Neutrophil (primary cell): ENCODE data around the gene MPHOSPH8.

ENCODE experiments used
- H3K27ac ChIP-seq: fragments of 200-600 bp; sonication (generic); 2 replicates; pipeline ENCODE4 v1.5.1; 2016; ENCODE audit warnings: mild to moderate bottlenecking, moderate library complexity
- H3K27me3 ChIP-seq: fragments of 200-600 bp; sonication (generic); 2 replicates; pipeline ENCODE4 v1.6.0; 2016; ENCODE audit warnings: mild to moderate bottlenecking
- H3K36me3 ChIP-seq: fragments of 200-600 bp; sonication (generic); 2 replicates; pipeline ENCODE4 v1.5.1; 2017
- H3K4me1 ChIP-seq, 2 experiments: fragments of 200-600 bp in 1 of 2; sonication (generic) in 1 of 2; 1 replicate in 1 of 2; 2 replicates in 1 of 2; pipeline versions ENCODE4 v1.5.1 to v1.6.1; 2013 to 2016; ENCODE audit warnings: low read depth in 1 of 2, low read length in 1 of 2, mild to moderate bottlenecking in 1 of 2, moderate library complexity in 1 of 2; ENCODE audit not compliant: control insufficient read depth in 1 of 2, insufficient read depth in 1 of 2
- H3K4me3 ChIP-seq, 2 experiments: fragments of 200-600 bp in 1 of 2; sonication (generic) in 1 of 2; 1 replicate in 1 of 2; 2 replicates in 1 of 2; pipeline ENCODE4 v1.5.1; 2013 to 2016; ENCODE audit warnings: low read depth in 1 of 2, low read length in 1 of 2, mild to moderate bottlenecking in 1 of 2, moderate library complexity in 1 of 2
- H3K9me3 ChIP-seq: fragments of 200-600 bp; sonication (generic); 2 replicates; pipeline ENCODE4 v1.5.1; 2016
- TF ChIP-seq, protein P1 (sequence below): fragments of 200-600 bp; sonication (generic); IDR thresholded peaks from 2 replicates; pipeline ENCODE4 v1.5.1; 2016; ENCODE audit warnings: antibody characterized with exemption

Gene MPHOSPH8

DNA sequence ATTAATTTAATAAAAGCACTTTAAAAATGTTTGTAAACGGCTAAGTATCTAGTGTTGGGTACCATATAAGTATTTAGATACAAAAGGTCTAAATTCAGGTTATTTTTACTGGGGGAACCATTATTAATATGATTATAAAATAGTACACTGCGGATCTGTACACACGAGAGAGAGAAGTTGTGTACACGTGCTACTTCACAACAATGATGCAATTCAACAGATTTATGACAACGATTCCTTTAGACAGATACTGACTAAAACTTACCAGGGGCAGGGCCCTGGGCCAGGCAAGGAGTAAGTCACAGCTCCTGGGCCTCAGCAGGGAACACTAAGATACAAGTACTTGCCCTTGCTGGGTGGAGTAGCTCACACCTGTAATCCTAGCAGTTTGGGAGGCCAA lies 43.0 kb upstream of the MPHOSPH8 start:
- no peak overlapping the region for H3K27ac ChIP-seq
- peaks cover 0 to 9% of the 10 kb centered on the region in 2 experiments for H3K4me1 ChIP-seq
- TF ChIP-seq, protein P1, sequence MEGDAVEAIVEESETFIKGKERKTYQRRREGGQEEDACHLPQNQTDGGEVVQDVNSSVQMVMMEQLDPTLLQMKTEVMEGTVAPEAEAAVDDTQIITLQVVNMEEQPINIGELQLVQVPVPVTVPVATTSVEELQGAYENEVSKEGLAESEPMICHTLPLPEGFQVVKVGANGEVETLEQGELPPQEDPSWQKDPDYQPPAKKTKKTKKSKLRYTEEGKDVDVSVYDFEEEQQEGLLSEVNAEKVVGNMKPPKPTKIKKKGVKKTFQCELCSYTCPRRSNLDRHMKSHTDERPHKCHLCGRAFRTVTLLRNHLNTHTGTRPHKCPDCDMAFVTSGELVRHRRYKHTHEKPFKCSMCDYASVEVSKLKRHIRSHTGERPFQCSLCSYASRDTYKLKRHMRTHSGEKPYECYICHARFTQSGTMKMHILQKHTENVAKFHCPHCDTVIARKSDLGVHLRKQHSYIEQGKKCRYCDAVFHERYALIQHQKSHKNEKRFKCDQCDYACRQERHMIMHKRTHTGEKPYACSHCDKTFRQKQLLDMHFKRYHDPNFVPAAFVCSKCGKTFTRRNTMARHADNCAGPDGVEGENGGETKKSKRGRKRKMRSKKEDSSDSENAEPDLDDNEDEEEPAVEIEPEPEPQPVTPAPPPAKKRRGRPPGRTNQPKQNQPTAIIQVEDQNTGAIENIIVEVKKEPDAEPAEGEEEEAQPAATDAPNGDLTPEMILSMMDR: no peak
- H3K27me3 ChIP-seq: peaks cover 27% of the 10 kb centered on the region
- no peak overlapping the region for H3K4me3 ChIP-seq
- H3K36me3 ChIP-seq: no peaks in the 10 kb centered on the region
- H3K9me3 ChIP-seq: no peaks in the 10 kb centered on the region

DNA sequence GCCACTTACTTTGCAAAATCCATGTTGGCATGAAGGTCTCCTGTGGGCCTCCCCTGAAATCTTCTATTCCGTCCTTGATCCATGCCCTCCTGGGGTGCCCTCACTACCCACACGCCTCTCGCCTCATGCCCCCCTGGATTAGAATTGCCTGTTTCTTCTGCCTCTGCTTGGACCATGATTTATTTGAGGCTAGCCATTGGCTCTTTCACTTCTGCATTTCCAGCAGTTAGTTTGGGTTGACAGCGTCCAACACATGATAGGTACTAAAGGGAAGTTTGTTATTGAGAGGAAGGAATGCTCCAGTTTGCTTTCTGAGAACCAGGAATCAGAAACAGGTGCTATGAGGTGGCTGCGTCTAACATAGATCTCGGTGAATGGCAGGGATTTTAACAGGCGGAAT lies 41.6 kb upstream of the MPHOSPH8 start:
- Histone ChIP-seq H3K4me1 (peaks cover 0 to 6% of the 10 kb centered on the region in 2 experiments), H3K9me3 (no peaks in the 10 kb centered on the region), H3K27ac (no peak overlapping the region), H3K4me3 (no peak overlapping the region), H3K27me3 (peaks cover 27% of the 10 kb centered on the region), H3K36me3 (no peaks in the 10 kb centered on the region)
- TF ChIP-seq, protein P1: no peak

DNA sequence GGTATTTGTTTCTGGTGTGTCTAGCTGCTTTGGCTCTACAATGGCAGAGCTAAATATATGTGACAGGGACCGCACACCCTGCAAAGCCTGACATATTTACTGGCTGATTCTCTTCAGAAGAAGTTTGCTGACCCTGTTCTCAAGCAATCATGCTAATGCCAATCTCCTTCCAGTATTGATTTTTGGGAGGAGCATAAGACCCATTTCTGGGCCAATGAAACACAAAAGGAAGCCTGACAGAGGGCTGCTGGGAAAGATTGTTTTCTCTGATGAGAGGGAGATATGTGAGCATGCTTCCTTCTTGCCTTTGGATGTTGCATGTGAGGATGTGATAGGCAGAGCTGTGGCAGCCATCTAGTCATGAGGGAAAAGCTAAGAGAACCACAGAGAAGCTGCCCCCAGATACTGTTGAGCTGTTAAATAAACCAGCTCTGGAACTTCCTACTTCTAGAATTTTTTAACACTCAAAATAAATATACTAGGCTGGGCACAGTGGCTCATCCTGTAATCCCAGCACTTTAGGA lies 40.7 kb upstream of the MPHOSPH8 start:
- Histone ChIP-seq H3K9me3 (no peaks in the 10 kb centered on the region), H3K27me3 (peaks cover 31% of the 10 kb centered on the region), H3K27ac (no peak overlapping the region), H3K36me3 (no peaks in the 10 kb centered on the region), H3K4me3 (no peak overlapping the region), H3K4me1 (no peaks in the 10 kb centered on the region)
- TF ChIP-seq, protein P1: no peak

DNA sequence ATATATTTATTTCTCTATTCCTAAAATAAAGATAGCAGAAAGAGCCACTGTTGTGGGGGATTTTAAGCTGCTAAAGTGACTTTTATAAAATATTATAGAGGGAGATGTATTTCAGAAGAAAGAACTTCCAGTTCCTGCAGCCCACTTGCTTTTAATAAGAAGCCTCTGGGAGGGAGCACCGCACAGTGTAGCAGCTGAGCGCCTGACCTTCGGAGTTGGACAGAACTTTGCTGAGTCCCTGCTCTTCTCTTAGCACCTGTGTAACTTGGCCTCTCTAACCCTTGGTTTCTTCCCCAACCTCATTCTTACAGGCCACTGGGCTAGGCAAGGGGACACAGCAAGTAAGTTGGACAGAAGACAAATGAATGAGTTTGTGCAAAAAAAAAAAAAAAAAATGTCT lies 37.4 kb upstream of the MPHOSPH8 start:
- Histone ChIP-seq H3K4me3 (no peak overlapping the region), H3K9me3 (no peaks in the 10 kb centered on the region), H3K27ac (no peak overlapping the region), H3K4me1 (no peaks in the 10 kb centered on the region), H3K27me3 (peaks cover 48% of the 10 kb centered on the region), H3K36me3 (no peaks in the 10 kb centered on the region)
- TF ChIP-seq, protein P1: no peak

DNA sequence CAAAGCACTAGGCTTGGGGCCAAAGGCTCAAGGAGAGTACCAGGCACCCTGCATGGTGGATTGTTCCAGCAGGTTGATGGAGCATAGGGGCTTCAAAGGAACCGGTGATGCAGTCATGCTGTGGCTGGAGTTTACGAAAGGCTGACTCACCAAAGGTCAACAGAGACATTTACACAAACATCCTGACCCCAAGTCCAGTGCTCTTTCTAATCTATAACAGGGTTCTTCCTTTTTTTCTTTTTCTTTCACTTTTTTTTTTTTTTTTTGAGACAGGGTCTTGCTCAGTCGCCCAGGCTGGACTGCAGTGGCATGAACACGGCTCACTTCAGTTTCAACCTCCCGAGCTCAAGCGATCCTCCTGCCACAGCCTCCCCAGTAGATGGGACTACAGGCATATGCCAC lies 36.5 kb upstream of the MPHOSPH8 start:
- peaks cover 3 to 5% of the 10 kb centered on the region in 2 experiments for H3K4me1 ChIP-seq
- no peak overlapping the region for H3K27ac ChIP-seq
- H3K27me3 ChIP-seq: peaks cover 54% of the 10 kb centered on the region
- no peaks in the 10 kb centered on the region for H3K36me3 ChIP-seq
- no peak overlapping the region for H3K4me3 ChIP-seq
- TF ChIP-seq, protein P1: no peak
- no peaks in the 10 kb centered on the region for H3K9me3 ChIP-seq

DNA sequence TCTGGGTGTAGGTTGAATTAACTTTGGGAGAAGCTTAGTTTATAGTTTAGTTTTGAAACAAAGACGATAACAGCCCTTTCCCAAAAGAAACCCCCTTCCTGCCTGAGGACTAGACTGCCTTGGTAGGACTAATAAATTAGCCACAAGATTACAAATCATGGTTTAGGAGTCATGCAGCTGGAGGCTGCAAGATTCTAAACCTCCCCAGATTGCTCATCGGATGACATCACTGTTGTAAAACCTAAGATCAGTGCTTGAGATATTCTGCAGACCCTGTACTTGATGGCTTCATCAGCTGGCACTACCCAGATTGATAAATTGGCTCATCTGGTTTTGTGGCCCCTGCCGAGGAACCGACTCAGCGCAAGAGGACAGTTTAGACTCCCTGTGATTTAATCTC lies 35.9 kb upstream of the MPHOSPH8 start:
- Histone ChIP-seq H3K36me3 (no peaks in the 10 kb centered on the region), H3K4me1 (peaks cover 8 to 10% of the 10 kb centered on the region in 2 experiments), H3K27me3 (peaks cover 59% of the 10 kb centered on the region), H3K27ac (no peak overlapping the region), H3K4me3 (no peak overlapping the region), H3K9me3 (no peaks in the 10 kb centered on the region)
- TF ChIP-seq, protein P1: no peak
